GM18858 (cell line): ENCODE results near the gene PTPRE.

Experiments used
- ATAC-seq: cut with Tn5 transposase; IDR thresholded peaks from one replicate; pipeline ENCODE4 v1.9.1; 2021; ENCODE audit not compliant: unreplicated experiment

The PTPRE gene

DNA sequence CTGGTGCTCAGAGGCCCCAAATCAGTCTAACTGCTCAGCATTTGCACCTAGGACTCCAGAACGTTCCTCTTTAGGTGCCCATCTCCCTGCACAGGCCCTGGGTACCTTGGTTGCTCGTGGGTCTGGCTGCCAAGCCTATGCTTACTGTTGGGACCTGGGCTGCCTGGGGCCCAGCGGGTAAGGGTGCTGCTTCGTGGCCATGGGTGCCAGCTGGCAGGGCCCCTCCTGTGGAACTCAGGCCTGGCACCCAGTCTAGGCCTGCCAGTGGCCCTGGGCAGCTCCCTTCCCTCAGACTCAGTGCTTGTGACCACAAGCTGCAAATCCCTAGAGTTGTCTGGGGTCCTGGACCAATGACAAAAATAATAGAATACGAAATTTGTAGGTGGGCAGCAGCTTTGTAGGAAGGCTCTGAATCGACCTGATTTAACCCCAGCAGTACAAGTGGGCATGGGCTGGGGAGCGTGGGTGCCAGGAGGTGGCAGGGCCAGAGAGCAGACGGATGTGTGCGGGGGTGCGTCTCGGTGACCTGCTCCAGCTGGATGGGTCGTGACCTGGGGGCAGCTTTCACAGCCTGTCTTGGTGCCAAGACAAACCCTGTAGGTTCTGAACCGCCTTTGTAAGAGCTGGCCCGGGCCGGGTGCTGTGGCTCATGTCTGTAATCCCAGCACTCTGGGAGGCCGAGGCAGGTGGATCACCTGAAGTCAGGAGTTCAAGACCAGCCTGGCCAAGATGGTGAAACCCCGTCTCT lies 149.6 kb downstream of the PTPRE start:
- no peak for ATAC-seq

DNA sequence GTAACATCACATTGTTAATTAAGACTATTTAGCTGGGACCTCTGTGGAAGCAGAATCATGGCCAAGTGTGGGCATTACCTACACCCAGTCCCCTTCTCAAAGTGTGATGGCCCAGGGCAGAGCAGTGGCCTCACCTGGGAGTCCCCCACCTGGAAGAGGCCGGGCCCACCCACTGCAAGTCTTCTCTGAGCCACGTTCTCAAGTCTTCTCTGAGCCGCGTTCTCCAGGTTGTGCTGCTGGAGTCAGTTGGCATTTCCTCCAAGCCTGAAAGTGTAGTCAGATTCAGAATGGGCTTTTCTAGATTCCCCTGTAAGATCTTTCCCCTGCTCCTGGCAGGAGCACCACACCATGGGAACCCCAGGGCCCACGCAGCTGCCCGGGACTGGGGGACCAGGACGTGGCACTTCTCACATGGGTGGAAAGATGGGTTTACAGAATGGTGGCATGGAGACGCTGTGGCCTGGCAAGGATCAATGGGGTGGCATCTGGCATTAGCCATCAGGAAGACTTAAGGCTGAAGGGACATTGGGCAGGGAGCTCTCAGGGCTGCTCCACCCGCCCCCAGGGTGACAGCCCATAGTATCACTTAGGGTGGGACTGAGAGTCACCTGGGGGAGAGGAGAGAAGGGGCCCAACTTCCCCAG lies 151.3 kb downstream of the PTPRE start:
- no peak for ATAC-seq

DNA sequence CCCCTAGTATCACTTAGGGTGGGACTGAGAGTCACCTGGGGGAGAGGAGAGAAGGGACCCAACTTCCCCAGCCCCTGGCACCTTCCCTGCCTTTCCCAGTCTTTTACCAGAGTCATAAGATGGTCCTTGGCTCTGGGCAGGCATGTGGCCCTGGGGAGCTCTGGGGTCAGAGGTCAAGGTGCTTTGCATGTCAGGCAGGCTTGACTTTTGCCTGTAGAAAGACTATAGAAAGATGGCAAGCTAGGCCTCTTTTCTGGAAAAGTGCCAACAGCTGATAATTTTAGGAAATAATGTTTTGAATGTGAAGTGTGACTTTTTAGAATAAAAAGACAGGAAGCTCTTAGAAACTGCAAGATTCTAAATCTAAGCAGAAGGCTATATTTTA lies 151.8 kb downstream of the PTPRE start:
- no peak for ATAC-seq

DNA sequence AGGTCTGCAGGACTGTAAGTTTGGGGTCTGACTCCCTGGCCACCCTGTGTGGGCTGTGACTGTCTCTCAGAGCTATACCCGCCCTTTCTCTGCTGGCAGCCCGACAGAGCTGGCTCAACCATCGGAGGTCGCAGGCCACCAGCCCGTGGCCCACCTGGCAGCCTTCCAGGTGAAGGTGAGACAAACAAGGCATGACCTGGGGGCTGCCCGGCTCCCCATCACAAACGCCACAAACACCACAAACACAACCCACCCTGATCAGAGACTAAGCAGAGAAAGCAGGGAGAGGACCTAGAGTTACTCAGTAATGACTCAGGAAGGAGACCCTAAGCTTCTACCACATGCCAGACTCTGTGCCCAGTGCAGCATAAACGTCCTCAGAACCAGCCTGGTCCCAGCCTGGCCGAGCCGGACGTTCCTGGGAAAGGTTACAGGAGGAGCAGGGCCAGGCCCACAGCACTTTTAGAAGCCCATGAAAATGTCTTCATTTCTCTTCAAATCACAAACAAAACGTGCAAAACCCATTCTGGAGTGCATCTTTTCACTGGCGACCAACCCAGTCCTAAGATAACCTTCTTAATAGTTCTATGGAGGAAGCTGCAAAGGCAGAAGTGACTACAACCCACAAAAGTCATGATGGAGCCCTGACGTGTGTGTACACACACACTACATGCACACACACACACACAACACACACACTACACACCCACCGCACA lies 152.5 kb downstream of the PTPRE start:
- no peak for ATAC-seq

DNA sequence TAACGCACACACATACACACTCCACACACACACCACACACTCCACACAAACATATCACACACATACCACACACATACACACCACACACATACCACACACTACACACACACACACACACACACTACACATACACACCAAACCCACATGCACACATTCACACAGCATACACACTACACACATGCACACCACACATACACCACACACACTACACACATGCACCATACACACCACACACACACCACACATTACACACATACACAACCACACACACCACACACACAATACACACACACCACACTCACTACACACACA lies 153.0 kb downstream of the PTPRE start:
- no peak for ATAC-seq

DNA sequence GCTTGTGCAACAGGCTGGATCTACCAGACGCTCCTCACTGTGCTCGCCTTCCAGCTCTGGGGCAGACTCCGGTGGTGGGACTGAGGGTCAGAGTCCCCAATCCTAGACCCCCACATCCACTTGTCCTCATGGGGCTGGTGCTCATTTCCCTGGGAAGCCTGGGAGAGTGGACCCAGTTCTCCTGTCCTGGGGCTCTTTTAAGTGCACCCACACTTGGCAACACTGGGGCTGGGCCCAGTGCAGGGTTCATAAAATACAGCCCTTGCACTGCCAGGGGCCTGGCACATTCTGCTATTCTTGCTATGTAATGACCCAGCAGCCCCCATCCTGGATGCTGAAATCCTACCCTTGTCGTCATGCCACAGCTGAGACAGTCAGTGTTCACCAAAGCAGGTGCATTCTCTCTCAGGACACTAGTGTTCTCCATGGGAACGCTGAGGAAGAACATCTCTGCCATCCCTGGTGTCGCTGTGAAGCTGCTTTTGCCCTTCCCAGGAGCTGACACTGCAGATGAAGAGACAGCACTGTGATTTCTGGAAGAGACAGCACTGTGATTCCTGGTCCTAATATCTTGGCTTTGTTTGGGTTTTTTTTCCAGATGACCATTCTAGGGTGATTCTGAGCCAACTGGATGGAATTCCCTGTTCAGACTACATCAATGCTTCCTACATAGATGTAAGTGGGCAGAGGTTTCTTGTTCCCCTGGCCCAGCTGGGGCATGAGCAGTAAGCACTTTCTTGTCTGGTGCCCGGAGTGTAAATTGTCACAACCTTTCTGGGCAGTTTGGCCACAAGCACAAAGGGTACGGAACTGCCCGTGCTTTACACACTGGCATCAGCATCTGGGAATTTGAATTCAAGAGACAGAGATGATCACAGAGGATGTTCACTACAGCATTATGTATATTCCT lies 153.7 kb downstream of the PTPRE start:
- no peak for ATAC-seq

DNA sequence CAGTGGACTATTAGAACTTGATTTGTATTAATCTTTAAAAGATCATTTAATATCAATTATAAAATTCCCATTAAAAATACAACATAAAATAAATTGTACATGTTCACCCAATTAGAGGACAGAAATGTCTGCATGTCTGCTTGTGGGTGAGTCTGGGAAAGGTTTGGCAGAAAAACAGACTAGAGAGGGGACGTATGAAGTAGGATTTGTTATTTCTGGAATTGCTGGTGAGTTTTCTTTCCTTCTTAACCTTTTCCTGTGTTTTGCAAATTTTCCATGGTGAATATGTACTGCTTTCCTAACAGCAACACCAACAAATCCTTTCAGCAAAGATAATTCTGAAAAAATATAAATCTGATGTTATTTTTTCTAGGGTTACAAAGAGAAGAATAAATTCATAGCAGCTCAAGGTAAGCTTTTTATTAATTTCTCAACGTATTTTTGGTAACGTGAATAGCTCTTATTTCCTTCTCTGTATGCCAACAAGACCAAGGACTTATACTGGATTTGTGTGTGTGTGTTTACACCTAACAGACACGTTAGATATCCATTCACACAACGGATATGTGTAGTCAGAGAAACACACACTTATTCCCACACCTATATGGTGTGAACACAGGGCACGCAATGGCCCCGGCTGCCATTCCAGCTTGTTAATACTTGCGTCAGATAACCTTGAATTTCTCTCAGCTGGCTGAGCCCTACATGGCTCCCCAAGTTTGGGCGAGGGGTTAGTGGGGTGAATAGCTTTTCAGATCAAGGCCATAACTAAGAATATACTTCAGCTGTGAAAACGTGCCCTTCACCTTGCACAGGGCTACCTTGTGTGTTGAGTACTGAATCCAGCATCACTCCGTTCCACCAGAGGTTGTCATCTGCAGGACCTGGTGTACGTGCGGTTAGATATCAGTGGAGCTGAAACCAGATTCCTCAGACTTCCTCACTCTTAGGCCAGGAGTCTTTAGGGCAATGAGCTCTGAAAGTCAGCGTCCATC lies 154.7 kb downstream of the PTPRE start:
- ATAC-seq: no peak

DNA sequence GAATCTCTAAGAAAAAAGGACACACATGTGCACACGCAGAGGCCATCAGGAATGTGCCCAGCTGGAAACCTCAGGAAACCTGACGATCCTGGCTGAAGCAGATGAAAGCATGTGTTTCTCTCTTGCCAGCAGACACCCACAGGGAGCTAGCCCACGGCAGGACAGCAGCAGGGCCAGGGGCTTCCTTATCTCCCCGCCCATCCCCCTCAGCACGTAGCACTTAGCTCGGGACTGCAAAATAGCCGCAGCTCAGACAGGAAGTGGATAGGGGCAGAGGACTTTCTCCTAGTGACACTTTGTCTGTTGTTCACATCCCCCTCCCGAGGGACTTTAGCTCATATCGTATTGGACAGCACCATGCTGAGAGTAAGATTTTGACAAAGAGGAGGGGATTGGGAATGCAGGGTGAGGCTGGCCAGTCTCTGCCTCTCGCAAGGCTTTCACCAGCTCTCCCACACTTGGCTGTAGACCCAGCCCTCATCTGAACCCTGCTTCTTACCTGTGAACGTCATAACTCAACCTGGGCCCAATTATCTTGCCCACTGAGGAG lies 155.5 kb downstream of the PTPRE start:
- ATAC-seq: no peak

DNA sequence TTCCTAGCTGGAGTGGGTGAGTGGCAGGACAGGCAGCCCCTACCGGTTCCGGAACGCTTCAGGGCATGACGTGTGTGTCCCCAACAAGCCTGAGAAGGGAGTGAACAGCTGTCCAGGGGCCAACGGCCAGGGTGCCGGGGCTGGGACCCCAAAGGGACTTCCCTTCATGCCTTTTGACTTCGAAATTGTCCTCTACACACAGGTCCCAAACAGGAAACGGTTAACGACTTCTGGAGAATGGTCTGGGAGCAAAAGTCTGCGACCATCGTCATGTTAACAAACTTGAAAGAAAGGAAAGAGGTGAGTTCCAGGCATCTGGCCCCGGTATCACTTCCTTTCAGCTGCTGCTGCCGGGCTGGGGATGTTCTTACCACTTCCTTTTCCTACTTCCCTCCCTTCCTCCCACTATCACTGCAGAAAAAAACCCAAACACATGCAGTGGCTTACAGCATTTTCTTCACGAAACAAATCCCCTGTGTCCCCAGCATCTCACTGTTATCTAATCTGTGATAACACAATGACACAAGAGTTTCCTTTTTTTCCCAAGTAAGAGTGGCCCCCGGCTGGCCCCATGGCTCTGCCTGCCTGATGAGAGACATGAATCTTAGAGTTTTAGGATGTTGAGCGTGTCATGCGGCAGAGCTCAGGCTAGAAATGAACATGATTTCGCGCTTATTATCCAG lies 156.1 kb downstream of the PTPRE start:
- no peak for ATAC-seq

DNA sequence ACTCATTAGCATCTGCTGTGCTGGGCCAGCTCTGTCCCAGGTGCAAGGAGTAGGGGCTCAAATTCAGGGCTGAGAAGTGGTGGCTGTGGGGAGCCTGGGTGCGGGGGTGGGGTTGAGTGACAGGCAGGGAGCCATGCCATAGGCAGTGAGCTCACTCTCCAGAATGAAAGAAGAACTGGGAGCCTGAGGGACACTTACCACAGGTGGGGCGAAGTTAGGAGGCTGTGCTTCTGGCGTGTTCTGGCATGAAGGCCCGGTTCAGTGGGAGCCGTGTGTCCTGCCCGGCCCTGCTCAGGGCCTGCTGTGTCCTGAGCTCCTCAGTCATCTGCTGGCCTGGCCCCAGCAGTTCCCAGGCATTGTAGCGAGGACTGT lies 156.8 kb downstream of the PTPRE start:
- ATAC-seq: no peak

DNA sequence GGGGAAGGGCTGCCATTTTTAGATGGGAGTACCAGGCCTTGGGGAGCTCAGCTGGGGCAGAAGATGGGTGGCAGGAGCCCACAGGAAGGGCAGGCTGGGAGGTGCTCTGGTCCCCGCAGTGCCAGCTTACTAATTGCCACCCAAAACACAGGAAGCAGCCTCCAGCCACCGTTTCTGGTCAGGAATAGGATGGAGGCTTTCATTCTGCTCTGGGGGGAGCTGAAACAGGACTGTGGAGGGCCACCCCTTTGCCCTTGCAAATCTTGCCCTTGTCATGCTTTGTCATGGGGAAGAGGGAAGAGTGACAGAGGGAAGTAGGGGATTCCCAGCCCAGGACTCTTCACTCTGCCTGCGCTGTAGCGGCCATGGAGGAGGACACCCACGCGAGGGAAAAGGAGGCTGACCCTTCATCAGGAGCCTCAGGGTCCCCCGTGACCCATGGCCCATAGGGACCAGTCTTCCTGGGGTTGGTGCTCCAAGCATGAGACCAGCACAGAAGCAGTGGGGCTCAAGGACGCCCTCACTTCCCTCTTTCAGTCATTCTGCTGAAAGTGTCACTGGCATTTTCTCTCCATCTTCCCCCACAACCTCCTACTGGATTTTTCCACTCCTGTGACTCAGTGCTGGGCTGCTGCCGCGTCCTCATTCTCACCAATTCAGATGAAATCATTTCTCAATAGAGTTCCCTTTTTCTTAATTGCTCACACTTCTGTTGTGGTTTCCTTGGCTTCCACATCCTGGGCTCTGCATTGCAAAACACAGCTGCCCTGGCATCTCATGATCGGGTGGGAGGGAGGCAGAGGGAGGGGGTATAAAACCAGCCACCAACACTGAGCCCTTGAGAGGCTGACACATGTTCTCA lies 157.4 kb downstream of the PTPRE start:
- peak; percentile 51 for ATAC-seq

DNA sequence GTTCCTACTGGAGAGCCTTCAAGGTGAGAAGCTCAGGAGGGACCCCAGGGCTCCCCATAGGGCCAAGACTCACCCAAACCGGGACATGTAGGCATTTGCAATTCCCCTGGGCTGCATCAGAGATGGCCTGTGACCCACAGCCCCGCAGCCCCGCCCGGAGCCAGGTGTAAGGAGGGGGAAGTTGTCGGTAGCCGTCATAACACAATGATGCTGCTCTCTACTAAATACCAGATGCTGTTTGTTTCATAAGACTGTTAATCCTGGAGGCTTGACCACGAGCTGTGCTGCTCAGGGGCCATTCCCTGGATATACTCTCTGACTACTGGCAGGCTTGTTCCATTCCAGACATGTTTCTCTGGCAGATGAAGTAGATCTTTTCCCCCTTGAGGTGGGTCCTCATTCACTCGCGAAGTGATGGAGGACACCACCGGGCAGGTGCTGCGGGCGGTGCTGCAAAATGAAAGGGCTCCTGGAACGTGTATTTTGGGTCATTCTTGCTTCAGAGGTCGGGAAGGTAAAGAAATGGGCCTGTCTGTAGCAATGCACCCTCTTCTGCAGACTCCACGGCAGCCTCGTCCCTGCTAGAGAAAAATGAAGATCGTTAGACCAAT lies 158.2 kb downstream of the PTPRE start:
- no peak for ATAC-seq

DNA sequence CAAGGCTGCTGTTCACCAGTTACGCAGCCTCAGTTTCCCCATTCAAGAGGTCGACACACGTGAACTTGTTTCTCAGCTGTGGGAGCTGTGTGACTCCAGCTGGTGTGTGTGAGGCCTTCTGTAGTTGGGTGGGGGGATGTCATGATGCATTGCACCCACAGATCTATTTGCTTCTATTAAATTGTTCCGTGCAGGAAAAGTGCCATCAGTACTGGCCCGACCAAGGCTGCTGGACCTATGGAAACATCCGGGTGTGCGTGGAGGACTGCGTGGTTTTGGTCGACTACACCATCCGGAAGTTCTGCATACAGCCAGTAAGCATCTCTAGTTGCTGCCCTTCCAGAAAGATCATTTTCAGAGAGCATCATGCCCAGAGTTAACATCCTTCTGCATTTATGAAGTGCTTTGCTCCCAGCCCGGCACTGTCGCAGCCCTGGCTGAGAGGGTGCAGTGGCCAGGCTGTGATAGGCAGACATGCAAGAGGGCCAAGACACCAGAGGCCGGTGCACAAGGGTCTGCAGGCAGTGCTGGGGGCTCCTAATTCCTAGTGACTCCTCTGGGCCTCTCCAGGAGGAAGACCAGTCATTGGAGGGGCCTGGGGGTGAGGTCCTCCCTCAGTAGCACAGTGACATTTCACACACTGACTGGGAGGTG lies 159.1 kb downstream of the PTPRE start:
- ATAC-seq: no peak

DNA sequence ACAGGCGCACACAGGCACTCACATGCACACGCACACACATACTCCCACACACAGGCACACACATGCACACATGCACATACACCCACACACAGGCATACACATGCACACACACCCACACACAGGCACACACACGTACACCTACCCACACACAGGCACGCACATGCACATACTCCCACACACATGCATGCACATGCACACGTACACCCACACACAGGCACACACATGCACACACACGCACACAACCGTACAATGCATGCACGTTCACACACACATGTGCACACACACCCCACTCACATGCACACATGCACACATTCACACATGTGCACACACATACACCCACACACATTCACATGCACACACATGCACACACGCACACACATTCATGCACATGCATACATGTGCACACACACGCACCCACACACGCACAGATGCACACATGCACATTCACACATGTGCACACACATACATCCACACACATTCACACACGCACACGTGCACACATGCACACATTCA lies 160.0 kb downstream of the PTPRE start:
- ATAC-seq: no peak

DNA sequence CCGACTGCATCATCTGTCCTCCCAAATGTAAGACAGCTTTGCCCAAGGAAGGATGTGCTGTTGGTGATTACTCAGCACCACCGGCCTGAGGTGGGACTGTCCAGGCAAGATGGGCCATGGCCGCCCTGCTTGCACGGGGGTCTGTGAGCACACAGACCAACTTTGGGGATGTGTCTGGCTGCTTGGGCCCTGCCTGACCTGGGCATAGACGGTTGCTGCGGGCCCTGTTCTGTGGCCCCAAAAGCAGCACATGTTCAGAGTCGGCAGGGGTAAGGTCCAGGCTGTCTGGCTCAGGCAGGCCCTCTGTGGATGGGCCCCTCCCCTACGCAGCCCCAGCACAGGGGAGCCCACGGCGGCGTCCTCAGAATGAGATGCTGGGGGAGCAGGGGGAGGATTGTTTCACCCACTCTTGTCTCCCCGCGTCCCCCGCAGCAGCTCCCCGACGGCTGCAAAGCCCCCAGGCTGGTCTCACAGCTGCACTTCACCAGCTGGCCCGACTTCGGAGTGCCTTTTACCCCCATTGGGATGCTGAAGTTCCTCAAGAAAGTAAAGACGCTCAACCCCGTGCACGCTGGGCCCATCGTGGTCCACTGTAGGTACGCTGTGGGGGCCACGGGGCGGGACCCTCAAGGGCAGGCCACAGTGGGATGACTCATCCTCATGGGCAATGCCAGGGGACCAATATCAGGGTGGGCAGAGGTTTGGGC lies 160.9 kb downstream of the PTPRE start:
- ATAC-seq: no peak

DNA sequence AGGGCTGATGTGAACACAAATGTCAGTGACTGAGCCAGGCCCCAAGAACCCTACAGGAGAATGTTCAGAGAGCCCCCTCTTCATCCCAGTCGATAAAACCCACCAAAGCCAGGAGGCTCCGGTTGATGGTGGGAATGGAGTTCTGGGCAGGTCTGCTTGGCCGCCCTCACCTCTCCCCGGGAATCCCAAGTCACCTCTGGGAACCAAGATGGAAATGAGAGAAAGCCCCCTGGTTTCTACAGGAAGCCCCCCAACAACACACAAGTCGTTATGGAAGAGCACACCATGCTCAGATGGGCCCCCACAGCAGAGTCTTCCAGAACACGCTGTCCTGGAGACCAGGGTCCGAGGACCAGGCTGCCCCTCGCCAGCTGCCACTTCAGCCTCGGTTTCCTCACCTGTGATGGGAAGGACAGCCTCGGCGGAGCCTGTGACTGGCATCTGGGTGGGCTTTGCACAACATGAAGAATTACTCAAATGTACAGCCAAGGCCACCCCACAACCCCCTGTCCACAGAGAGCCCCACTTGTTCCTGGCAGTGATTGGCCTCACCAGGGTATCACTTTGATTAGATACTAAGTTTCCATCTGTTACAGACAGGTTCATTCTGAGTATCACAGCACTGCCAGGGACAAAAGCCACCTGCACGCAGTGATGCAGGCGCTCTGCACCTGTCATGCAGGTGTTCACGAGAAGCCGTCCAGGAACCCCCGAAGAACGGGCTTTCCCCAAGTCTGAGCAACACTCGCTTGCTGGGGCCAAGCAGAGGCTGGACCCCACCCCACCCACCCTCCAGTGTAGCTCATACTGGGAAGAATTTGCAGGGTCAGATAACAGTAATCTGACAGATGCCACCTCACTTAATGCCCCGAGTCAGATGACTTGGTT lies 161.7 kb downstream of the PTPRE start:
- no peak for ATAC-seq
